PC-9 (cell line): ENCODE data around the gene CCPG1. TPM values are rescaled to one million over a fixed set of nuclear protein-coding genes. Genes with fewer than 3 reads are reported as not detected.
"Not testable (repeated sequence)": the region's sequence is repeated elsewhere in the genome, so short reads cannot be mapped to it uniquely, and the experiment has no call there.

Source experiments
- BruUV-seq: library from RNA; stranded (reverse); fragments of 400-500 nt; replicated peaks from 2 replicates; lab custom pipeline; 2021; lab: Mats Ljungman, UMichigan
- CTCF ChIA-PET: fragments of 300-600 bp; sonication (Branson Sonifier 250); formaldehyde crosslinking; loops from one replicate; lab custom pipeline; 2022; ENCODE audit warnings: antibody characterized with exemption; lab: Charles Lee
- POLR2A ChIA-PET: fragments of 300-600 bp; sonication (Branson Sonifier 250); formaldehyde crosslinking; loops from one replicate; lab custom pipeline; 2022; ENCODE audit warnings: antibody characterized with exemption; ENCODE audit not compliant: unreplicated experiment; lab: Charles Lee
- DNase-seq, 2 experiments: peaks; one replicate each; pipeline versions ENCODE4 v3.0.0 to v3.0.0-alpha.2; 2015 to 2022; ENCODE audit warnings: mixed read lengths in 1 of 2
- H2AFZ ChIP-seq: fragments of 200-600 bp; sonication (generic); 2 replicates; pipeline ENCODE4 v1.8.1; 2017; ENCODE audit warnings: antibody characterized with exemption
- H3F3A ChIP-seq: fragments of 200-600 bp; sonication (generic); 2 replicates; pipeline ENCODE4 v1.8.1; 2017; ENCODE audit warnings: antibody characterized with exemption, mild to moderate bottlenecking, low read depth; ENCODE audit not compliant: insufficient read depth
- H3K27ac ChIP-seq: fragments of 200-600 bp; sonication (generic); 2 replicates; pipeline ENCODE4 v1.6.1; 2016; ENCODE audit warnings: mixed run types
- H3K27me3 ChIP-seq: fragments of 200-600 bp; sonication (generic); 2 replicates; pipeline ENCODE4 v1.6.1; 2016; ENCODE audit warnings: low read depth, mixed run types; ENCODE audit not compliant: insufficient read depth
- H3K36me3 ChIP-seq: fragments of 200-600 bp; sonication (generic); 2 replicates; pipeline ENCODE4 v1.6.1; 2016; ENCODE audit warnings: low read depth, mixed run types
- H3K4me1 ChIP-seq: fragments of 200-600 bp; sonication (generic); replicated peaks from 2 replicates; pipeline ENCODE4 v1.6.1; 2016; ENCODE audit warnings: mixed run types; ENCODE audit not compliant: insufficient read depth
- H3K4me2 ChIP-seq: fragments of 200-600 bp; sonication (generic); 2 replicates; pipeline ENCODE4 v1.6.1; 2017; ENCODE audit warnings: mixed run types
- H3K4me3 ChIP-seq: fragments of 200-600 bp; sonication (generic); 2 replicates; pipeline ENCODE4 v1.6.1; 2016; ENCODE audit warnings: mixed run types
- H3K79me2 ChIP-seq: fragments of 200-600 bp; sonication (generic); 2 replicates; pipeline ENCODE4 v1.6.1; 2017; ENCODE audit warnings: low read depth, mixed run types
- H3K9me2 ChIP-seq: fragments of 200-600 bp; sonication (generic); 2 replicates; pipeline ENCODE4 v1.8.1; 2017; ENCODE audit warnings: mild to moderate bottlenecking; ENCODE audit not compliant: insufficient read depth
- H3K9me3 ChIP-seq: fragments of 200-600 bp; sonication (generic); 2 replicates; pipeline ENCODE4 v1.8.1; 2016; ENCODE audit warnings: low read depth; ENCODE audit not compliant: insufficient read depth
- H4K20me1 ChIP-seq: fragments of 200-600 bp; sonication (generic); 2 replicates; pipeline ENCODE4 v1.8.1; 2017; ENCODE audit not compliant: insufficient read depth
- EZH2 ChIP-seq: fragments of 200-600 bp; sonication (generic); IDR thresholded peaks from 2 replicates; pipeline ENCODE4 v1.8.0; 2017; ENCODE audit warnings: antibody characterized with exemption, low read depth
- intact Hi-C: fragments of 100-400 bp; cut with micrococcal nuclease; formaldehyde crosslinking; loops from one replicate; pipeline ENCODE4 v1.10.0; 2022; ENCODE audit not compliant: unreplicated experiment
- total RNA-seq: library from RNA; stranded (reverse); gene quantifications from 2 replicates; pipeline ENCODE4 v1.2.3, GENCODE V29; 2021
- TF ChIP-seq, protein P1 (sequence below): fragments of 200-600 bp; sonication (generic); conservative IDR thresholded peaks from 2 replicates; pipeline ENCODE4 v1.6.1; 2017; ENCODE audit warnings: mixed run types, antibody characterized with exemption, mild to moderate bottlenecking, moderate library complexity

The CCPG1 gene
- total RNA-seq, 1 experiment from 2014 or later = 26.3 TPM

DNA sequence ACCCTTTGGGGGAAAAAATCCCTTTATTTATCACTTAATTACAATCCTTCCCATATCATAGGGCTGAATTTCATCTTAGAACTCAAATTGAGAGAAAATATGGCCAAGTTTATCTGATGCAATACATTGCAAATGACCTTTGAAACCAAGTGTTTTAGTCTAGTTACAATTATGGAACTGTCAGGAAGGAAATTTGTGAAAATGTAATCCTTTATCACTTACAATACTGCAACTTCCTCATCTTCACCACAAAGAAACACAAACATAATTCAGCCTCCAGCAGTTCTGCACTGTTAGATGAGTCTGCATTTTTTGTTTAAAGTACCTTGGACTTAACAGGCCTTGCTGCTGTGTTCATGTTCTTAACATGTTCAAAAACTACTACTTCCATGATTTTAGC, 4.6 kb downstream of the CCPG1 start:
- peaks cover 13% of the 10 kb centered on the region for H3K79me2 ChIP-seq
- no peaks in the 10 kb centered on the region for H3K9me3 ChIP-seq
- BruUV-seq = no TSS peak
- no peaks in the 10 kb centered on the region for H4K20me1 ChIP-seq
- H3K27ac ChIP-seq = peak overlapping the region; percentile 93
- peak in 1 of 2 experiments; percentile 48 for DNase-seq
- peaks cover 5% of the 10 kb centered on the region; the same call in 1 of the 2 replicates for H3F3A ChIP-seq
- ChIA-PET CTCF (no interaction called here), POLR2A (no interaction called here)
- no peaks in the 10 kb centered on the region for H3K27me3 ChIP-seq
- no peaks in the 10 kb centered on the region for H3K36me3 ChIP-seq
- no peak overlapping the region for H2AFZ ChIP-seq
- H3K4me3 ChIP-seq = peak overlapping the region; percentile 15; the same call in 1 of the 2 replicates
- intact Hi-C loops = loop anchor here (10.0 kb wide), 1 partner anchor 209 kb away; the partner anchor contains the start of gene RSL24D1
- no peaks in the 10 kb centered on the region for H3K9me2 ChIP-seq
- peaks cover 32% of the 10 kb centered on the region for H3K4me1 ChIP-seq
- peak overlapping the region; percentile 54 for H3K4me2 ChIP-seq
- TF ChIP-seq, protein P1, sequence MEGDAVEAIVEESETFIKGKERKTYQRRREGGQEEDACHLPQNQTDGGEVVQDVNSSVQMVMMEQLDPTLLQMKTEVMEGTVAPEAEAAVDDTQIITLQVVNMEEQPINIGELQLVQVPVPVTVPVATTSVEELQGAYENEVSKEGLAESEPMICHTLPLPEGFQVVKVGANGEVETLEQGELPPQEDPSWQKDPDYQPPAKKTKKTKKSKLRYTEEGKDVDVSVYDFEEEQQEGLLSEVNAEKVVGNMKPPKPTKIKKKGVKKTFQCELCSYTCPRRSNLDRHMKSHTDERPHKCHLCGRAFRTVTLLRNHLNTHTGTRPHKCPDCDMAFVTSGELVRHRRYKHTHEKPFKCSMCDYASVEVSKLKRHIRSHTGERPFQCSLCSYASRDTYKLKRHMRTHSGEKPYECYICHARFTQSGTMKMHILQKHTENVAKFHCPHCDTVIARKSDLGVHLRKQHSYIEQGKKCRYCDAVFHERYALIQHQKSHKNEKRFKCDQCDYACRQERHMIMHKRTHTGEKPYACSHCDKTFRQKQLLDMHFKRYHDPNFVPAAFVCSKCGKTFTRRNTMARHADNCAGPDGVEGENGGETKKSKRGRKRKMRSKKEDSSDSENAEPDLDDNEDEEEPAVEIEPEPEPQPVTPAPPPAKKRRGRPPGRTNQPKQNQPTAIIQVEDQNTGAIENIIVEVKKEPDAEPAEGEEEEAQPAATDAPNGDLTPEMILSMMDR = no peak

DNA sequence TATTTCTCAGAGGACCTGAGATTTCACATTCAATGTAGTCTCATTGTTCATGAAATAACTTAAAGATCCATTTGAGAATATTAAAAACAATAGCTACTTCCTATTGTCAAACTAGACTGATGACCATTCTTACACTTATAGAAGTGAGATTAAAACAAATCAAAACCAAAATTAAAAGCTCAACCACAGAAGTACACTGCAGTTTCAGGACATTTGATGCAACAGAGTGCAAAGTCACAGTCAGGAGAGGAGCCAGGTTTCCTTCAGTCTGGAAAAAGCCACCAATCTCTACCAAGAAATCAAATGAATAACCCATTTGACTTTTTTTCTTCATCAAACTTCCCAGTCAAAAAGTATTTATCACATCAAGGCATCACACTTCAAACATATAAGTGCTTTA, 5.5 kb downstream of the CCPG1 start:
- ChIA-PET POLR2A (interaction anchor here (0.6 kb wide), 1 partner anchor 988 kb away, joined by 6 read pairs; no protein-coding TSS in a partner anchor), CTCF (no interaction called here)
- intact Hi-C loops = loop anchor here (10.0 kb wide), 1 partner anchor 208 kb away; the partner anchor contains the start of gene RSL24D1
- Histone ChIP-seq H3K79me2 (peaks cover 13% of the 10 kb centered on the region), H3K27me3 (no peaks in the 10 kb centered on the region), H3F3A (0 out of 2 replicates have a peak, but pooled peaks cover 4% of the 10 kb centered on the region), H3K4me1 (peaks cover 32% of the 10 kb centered on the region), H3K9me3 (no peaks in the 10 kb centered on the region), H3K4me2 (peak overlapping the region; percentile 54), H3K4me3 (peak overlapping the region; percentile 15; the same call in 1 of the 2 replicates), H3K36me3 (no peaks in the 10 kb centered on the region), H2AFZ (peak overlapping the region; percentile 52; the same call in 1 of the 2 replicates), H4K20me1 (no peaks in the 10 kb centered on the region), H3K9me2 (no peaks in the 10 kb centered on the region), H3K27ac (peak overlapping the region; percentile 93)
- no peak for DNase-seq
- no TSS peak for BruUV-seq
- TF ChIP-seq, protein P1 = no peak
- TF ChIP-seq EZH2 = no peak

DNA sequence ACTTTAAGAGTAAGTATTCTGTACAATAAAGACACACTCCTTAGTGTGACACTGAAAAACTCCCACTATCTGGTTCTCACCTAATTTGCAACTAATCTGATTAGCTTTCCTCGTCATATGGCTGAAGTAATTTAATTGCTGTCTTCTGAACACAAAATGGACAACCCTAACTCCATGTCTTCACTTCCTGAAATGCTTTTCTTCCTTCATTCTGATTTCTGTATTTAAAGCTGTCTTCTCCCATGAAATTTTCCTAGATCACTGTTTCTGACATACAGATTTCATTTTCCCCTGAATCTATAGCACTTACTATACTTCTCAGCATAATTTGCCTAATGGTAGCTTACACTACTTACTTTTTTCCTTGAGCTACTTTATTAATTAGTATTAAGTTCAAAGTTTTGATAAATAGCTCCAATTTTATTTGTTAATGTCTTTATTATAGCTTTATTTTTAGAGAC, 6.3 kb downstream of the CCPG1 start:
- Histone ChIP-seq H4K20me1 (no peaks in the 10 kb centered on the region), H3K9me2 (no peaks in the 10 kb centered on the region), H3K9me3 (no peaks in the 10 kb centered on the region), H3K4me1 (peaks cover 32% of the 10 kb centered on the region), H3K4me3 (no peak overlapping the region), H3K27me3 (no peaks in the 10 kb centered on the region), H3F3A (0 out of 2 replicates have a peak, but pooled peaks cover 4% of the 10 kb centered on the region), H3K27ac (no peak overlapping the region), H3K4me2 (no peak overlapping the region), H3K79me2 (peaks cover 9% of the 10 kb centered on the region), H3K36me3 (no peaks in the 10 kb centered on the region), H2AFZ (no peak overlapping the region)
- DNase-seq = no peak
- intact Hi-C loops = loop anchor here (10.0 kb wide), 1 partner anchor 207 kb away; the partner anchor contains the start of gene RSL24D1
- no TSS peak for BruUV-seq
- no peak for TF ChIP-seq EZH2
- TF ChIP-seq, protein P1 = no peak
- POLR2A ChIA-PET = interaction anchor here (0.6 kb wide), 1 partner anchor 795 kb away, joined by 7 read pairs; no protein-coding TSS in a partner anchor
- CTCF ChIA-PET = no interaction called here

DNA sequence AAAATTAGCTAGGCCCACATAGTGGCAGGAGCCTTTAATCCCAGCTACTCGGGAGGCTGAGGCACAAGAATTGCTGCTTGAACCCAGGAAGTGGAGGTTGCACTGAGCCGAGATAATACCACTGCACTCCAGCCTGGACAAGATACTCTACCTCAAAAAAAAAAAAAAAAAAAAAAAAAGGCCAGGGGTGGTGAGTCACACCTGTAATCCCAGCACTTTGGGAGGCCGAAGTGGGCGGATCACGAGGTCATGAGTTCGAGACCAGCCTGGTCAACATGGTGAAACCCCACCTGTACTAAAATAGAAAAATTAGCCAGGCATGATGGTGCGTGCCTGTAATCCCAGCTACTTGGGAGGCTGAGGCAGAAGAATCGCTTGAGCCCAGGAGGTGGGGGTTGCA, 8.1 kb downstream of the CCPG1 start:
- H3K79me2 ChIP-seq, BruUV-seq, H3K36me3 ChIP-seq, H2AFZ ChIP-seq, H3K4me2 ChIP-seq, H3K9me2 ChIP-seq, DNase-seq, H3K9me3 ChIP-seq, H4K20me1 ChIP-seq, H3K4me3 ChIP-seq, H3K27me3 ChIP-seq, H3K27ac ChIP-seq, CTCF ChIA-PET, H3F3A ChIP-seq, POLR2A ChIA-PET: not testable (repeated sequence)
- H3K4me1 ChIP-seq = peaks cover 23% of the 10 kb centered on the region
- intact Hi-C loops = loop anchor here (10.0 kb wide), 1 partner anchor 205 kb away; the partner anchor contains the start of gene RSL24D1
